Measurements from ENCODE around the gene GUCA1A. TPM values are rescaled to one million over a fixed set of nuclear protein-coding genes. Genes with fewer than 3 reads are reported as not detected.
"Not testable (repeated sequence)": the region's sequence is repeated elsewhere in the genome, so short reads cannot be mapped to it uniquely, and the experiment has no call there.

Gene GUCA1A
- total and polyA plus RNA-seq, 2 of the 4 experiments (the other 2 are of a cell fraction) = 0.18 to 0.32 TPM

DNA sequence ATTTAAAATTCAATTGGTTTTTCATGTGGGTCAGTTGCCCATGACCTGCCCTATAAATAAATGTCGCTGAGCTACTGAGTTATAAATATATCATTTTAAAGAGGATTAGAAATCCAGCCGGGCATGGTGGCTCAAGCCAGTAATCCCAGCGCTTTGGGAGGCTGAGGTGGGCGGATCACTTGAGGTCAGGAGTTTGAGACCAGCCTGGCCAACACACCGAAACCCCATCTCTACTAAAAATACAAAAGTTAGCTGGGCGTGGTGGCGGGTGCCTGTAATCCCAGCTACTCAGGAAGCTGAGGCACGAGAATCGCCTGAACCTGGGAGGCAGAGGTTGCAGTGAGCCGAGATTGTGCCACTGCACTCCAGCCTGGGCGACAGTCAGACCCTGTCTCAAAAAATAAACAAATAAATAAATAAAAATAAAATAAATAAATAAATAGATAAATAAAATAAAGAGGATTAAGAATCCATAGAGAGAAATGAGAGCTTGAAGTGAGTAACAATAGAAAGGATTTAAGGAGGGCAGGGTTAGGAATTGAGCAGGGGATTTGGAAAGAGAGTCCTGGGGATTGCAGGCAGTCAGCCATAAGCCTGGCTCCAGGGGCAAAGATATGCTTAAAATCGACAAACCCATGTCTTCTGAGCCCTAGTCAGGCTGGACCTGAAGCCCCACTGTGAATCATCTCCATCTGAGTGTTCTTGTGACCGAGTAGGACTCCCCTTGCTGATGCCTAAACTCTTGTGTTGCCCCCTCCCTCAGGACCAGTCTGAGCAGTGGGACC is 29.2 kb downstream of the GUCA1A start:
- Histone ChIP-seq H2BK5ac (ENCODE audit: low read depth, low read length, poor library complexity, severe bottlenecking) (peak overlapping the region; percentile 20), H3K18ac (ENCODE audit: low read depth, low read length) (peak overlapping the region; percentile 47; the same call in 1 of the 2 replicates), H3K79me1 (ENCODE audit: low read depth in 1 of 2, low read length in 2 of 2) (peaks cover 0 to 22% of the 10 kb centered on the region in 2 experiments; a peak in 3 of 4 replicates), H2BK120ac (ENCODE audit: low read depth, low read length) (peak overlapping the region; percentile 56; the same call in 1 of the 2 replicates), H4K91ac (ENCODE audit: insufficient read depth, low read depth, low read length) (0 out of 2 replicates have a peak overlapping the region, but pooled peaks have one; percentile 28), H3K4ac (ENCODE audit: low read depth, low read length) (peak overlapping the region; percentile 17; the same call in 1 of the 2 replicates), H3K9me1 (ENCODE audit: insufficient read depth, low read length) (peaks cover 16% of the 10 kb centered on the region), H2BK20ac (ENCODE audit: low read depth, low read length) (peak overlapping the region; percentile 43; the same call in 1 of the 2 replicates), H2AFZ (replicated peaks; ENCODE audit: low read length, poor library complexity) (peak overlapping the region; percentile 65), H3K4me1 (ENCODE audit: control insufficient read depth, insufficient read depth, low read length) (peaks cover 25% of the 10 kb centered on the region), H2AK5ac (ENCODE audit: low read depth, low read length) (peak overlapping the region; percentile 74), H3K27ac (ENCODE audit: insufficient read depth, low read length) (0 out of 2 replicates have a peak overlapping the region, but pooled peaks have one; percentile 14)
- 72% methylated on average over 2 of the region's 13 CpGs; no CpG with 5 or more reads in 1 of the 2 experiments for WGBS, 2 experiments (ENCODE audit: extremely low coverage in 2 of 2, insufficient read length in 1 of 2)
- DNase-seq; H3K9me3 ChIP-seq (ENCODE audit: control insufficient read depth, insufficient read depth, low read length); H3K4me3 ChIP-seq (ENCODE audit: insufficient read depth, low read depth, low read length); H4K8ac ChIP-seq (ENCODE audit: low read depth in 2 of 2, low read length in 2 of 2); H2BK15ac ChIP-seq (ENCODE audit: low read depth, low read length); BruUV-seq (replicated peaks); H3K9ac ChIP-seq (ENCODE audit: low read depth, low read length); POLR2A ChIA-PET (ENCODE audit: unreplicated experiment); in situ Hi-C loops (cut with MboI; ENCODE audit: low sequenced_read_pairs); intact Hi-C loops (cut with micrococcal nuclease); H3K27me3 ChIP-seq (ENCODE audit: control insufficient read depth, insufficient read depth, low read length); H2AK9ac ChIP-seq (replicated peaks; ENCODE audit: low read depth, low read length, poor library complexity); H3K36me3 ChIP-seq (ENCODE audit: control insufficient read depth, insufficient read depth, low read length); H3K23ac ChIP-seq (ENCODE audit: low read depth, low read length); H4K5ac ChIP-seq (ENCODE audit: low read depth, low read length); H3K14ac ChIP-seq (replicated peaks; ENCODE audit: low read depth, low read length); H4K20me1 ChIP-seq (ENCODE audit: insufficient read depth, low read length); ATAC-seq (ENCODE audit: low read depth); dilution Hi-C loops (cut with HindIII; ENCODE audit: low sequenced_read_pairs, unreplicated experiment); H3K56ac ChIP-seq (ENCODE audit: extremely low read depth, insufficient read depth, low read length); H3K4me2 ChIP-seq (ENCODE audit: low read depth, low read length): not testable (repeated sequence)
- CTCF ChIA-PET = interaction anchor here (0.6 to 2.0 kb wide), 3 partner anchors 12 to 250 kb away, joined by 3 to 5 read pairs (median 4); partner anchors contain the start of gene TRERF1

Measured in IMR-90 (cell line).